ENCODE measurements around the gene YY1AP1. TPM values are rescaled to one million over a fixed set of nuclear protein-coding genes. Genes with fewer than 3 reads are reported as not detected.

The YY1AP1 gene
- polyA plus RNA-seq, 1 of the 3 experiments (the other 2 are of a cell fraction), result 45.0 TPM

- Histone ChIP-seq H3K9me2 (no peaks in the 10 kb centered on the region), H3K9me3 (no peaks in the 10 kb centered on the region; the same call in 1 of the 2 replicates), H3K9ac (no peak overlapping the region), H3K4me3 (ENCODE audit: low read depth in 2 of 2, low read length in 1 of 2) (no peak overlapping the region), H3K27ac (ENCODE audit: low read depth in 2 of 2, low read length in 1 of 2) (no peak overlapping the region; a peak in 2 of 4 replicates), H3K36me3 (replicated peaks in 1 of 2; ENCODE audit: control insufficient read depth in 1 of 2, insufficient read depth in 2 of 2, low read length in 1 of 2) (peaks cover 37 to 61% of the 10 kb centered on the region in 2 experiments), H3K4me1 (ENCODE audit: control insufficient read depth in 1 of 2, insufficient read depth in 2 of 2, low read depth in 1 of 2, low read length in 1 of 2) (peaks cover 0 to 7% of the 10 kb centered on the region in 2 experiments; a peak in 1 of 4 replicates), H3K27me3 (ENCODE audit: insufficient read depth) (no peaks in the 10 kb centered on the region), H2AFZ (ENCODE audit: low read depth) (no peak overlapping the region), H3K4me2 (no peak overlapping the region), H3F3A (replicated peaks; ENCODE audit: insufficient read depth) (peaks cover 20% of the 10 kb centered on the region), H4K20me1 (ENCODE audit: insufficient read depth) (peaks cover 21% of the 10 kb centered on the region; the same call in 1 of the 2 replicates), H3K79me2 (ENCODE audit: insufficient read depth) (peaks cover 100% of the 10 kb centered on the region)
- ChIA-PET POLR2A (no interaction called here), CTCF (no interaction called here)
- DNase-seq, result no peak
- no peak for TF ChIP-seq MXI1 (IDR thresholded peaks at IDR 0.05; ENCODE audit: low read depth, low read length)
- no peak for TF ChIP-seq REST (IDR thresholded peaks at IDR 0.05; ENCODE audit: low read depth, low read length)
- TF ChIP-seq FOXJ3 (CRISPR knock-in tag; IDR thresholded peaks at IDR 0.05), result no peak
- no peak for TF ChIP-seq FOSL2 (IDR thresholded peaks at IDR 0.05; ENCODE audit: borderline replicate concordance, low read depth)
- TF ChIP-seq SIN3A (IDR thresholded peaks at IDR 0.05; ENCODE audit: borderline replicate concordance, low read depth, low read length), result no peak
- no peak for TF ChIP-seq JUND (IDR thresholded peaks at IDR 0.05)
- TF ChIP-seq GATA2 (CRISPR knock-in tag; IDR thresholded peaks at IDR 0.05), result no peak
- no peak for TF ChIP-seq SMC3 (IDR thresholded peaks at IDR 0.05; ENCODE audit: low read depth, low read length)
- TF ChIP-seq RFX5 (IDR thresholded peaks at IDR 0.05; ENCODE audit: low read length), result no peak
- no peak for TF ChIP-seq ZBTB33 (IDR thresholded peaks at IDR 0.05; ENCODE audit: borderline replicate concordance, low read depth)
- no peak for TF ChIP-seq RXRA (IDR thresholded peaks at IDR 0.05; ENCODE audit: borderline replicate concordance, low read depth)
- WGBS (ENCODE audit: low lambda C conversion rate), result 91% methylated on average over 4 of the region's 4 CpGs
Measured at GRCh38 chr1:155695072-155695471, 6.5 kb upstream of the YY1AP1 start.

- no peak overlapping the region for H3K4me3 ChIP-seq (ENCODE audit: low read depth in 2 of 2, low read length in 1 of 2)
- H3K36me3 ChIP-seq (replicated peaks in 1 of 2; ENCODE audit: control insufficient read depth in 1 of 2, insufficient read depth in 2 of 2, low read length in 1 of 2), result peaks cover 37 to 61% of the 10 kb centered on the region in 2 experiments
- H3K27ac ChIP-seq (ENCODE audit: low read depth in 2 of 2, low read length in 1 of 2), result no peak overlapping the region
- H3K9me2 ChIP-seq, result no peaks in the 10 kb centered on the region
- ChIA-PET POLR2A (no interaction called here), CTCF (interaction anchor here (1.2 kb wide), 1 partner anchor 35 kb away, joined by 3 read pairs; no protein-coding TSS in a partner anchor)
- peaks cover 0 to 7% of the 10 kb centered on the region in 2 experiments; a peak in 1 of 4 replicates for H3K4me1 ChIP-seq (ENCODE audit: control insufficient read depth in 1 of 2, insufficient read depth in 2 of 2, low read depth in 1 of 2, low read length in 1 of 2)
- no peaks in the 10 kb centered on the region for H3K27me3 ChIP-seq (ENCODE audit: insufficient read depth)
- no peak overlapping the region for H2AFZ ChIP-seq (ENCODE audit: low read depth)
- no peaks in the 10 kb centered on the region; the same call in 1 of the 2 replicates for H3K9me3 ChIP-seq
- peaks cover 16% of the 10 kb centered on the region for H3F3A ChIP-seq (replicated peaks; ENCODE audit: insufficient read depth)
- WGBS (ENCODE audit: low lambda C conversion rate), result 88% methylated on average over 7 of the region's 7 CpGs
- TF ChIP-seq RAD21 (IDR thresholded peaks at IDR 0.05; ENCODE audit: low read length), result no peak
- no peak for TF ChIP-seq USF2 (IDR thresholded peaks at IDR 0.05; ENCODE audit: borderline replicate concordance, low read depth, low read length)
- no peak for TF ChIP-seq USF1 (IDR thresholded peaks at IDR 0.05; ENCODE audit: borderline replicate concordance, low read depth)
- TF ChIP-seq TEAD4 (IDR thresholded peaks at IDR 0.05; ENCODE audit: borderline replicate concordance, insufficient read depth), result no peak
- no peak for TF ChIP-seq RFX5 (IDR thresholded peaks at IDR 0.05; ENCODE audit: low read length)
- no peak for TF ChIP-seq YY1 (IDR thresholded peaks at IDR 0.05; ENCODE audit: low read depth)
- no peak for TF ChIP-seq FOXM1 (IDR thresholded peaks at IDR 0.05; ENCODE audit: low read depth)
- no peak for TF ChIP-seq CHD2 (IDR thresholded peaks at IDR 0.05; ENCODE audit: low read length, partially characterized antibody)
- TF ChIP-seq NRF1 (IDR thresholded peaks at IDR 0.05; ENCODE audit: low read depth, low read length), result no peak
- no peak for DNase-seq
- no peak overlapping the region for H3K9ac ChIP-seq
- peaks cover 13% of the 10 kb centered on the region; the same call in 1 of the 2 replicates for H4K20me1 ChIP-seq (ENCODE audit: insufficient read depth)
- H3K4me2 ChIP-seq, result no peak overlapping the region
- H3K79me2 ChIP-seq (ENCODE audit: insufficient read depth), result peaks cover 100% of the 10 kb centered on the region
Measured at GRCh38 chr1:155694167-155694566, 5.6 kb upstream of the YY1AP1 start.

Data from SK-N-SH (cell line).